Parathyroid adenoma (tissue), 2 donors: ENCODE measurements around the gene DOCK4.

Source experiments
- H2AFZ ChIP-seq: fragments of 300-600 bp; sonication (generic); one replicate; pipeline ENCODE4 v1.7.0; 2017; ENCODE audit warnings: antibody characterized with exemption, mild to moderate bottlenecking
- H3K27ac ChIP-seq: fragments of 300-600 bp; sonication (generic); one replicate; pipeline ENCODE4 v1.7.0; 2017
- H3K27me3 ChIP-seq: fragments of 300-600 bp; sonication (generic); one replicate; pipeline ENCODE4 v1.7.0; 2017; ENCODE audit warnings: low read length; ENCODE audit not compliant: control insufficient read depth, insufficient read depth
- H3K36me3 ChIP-seq: fragments of 300-600 bp; sonication (generic); one replicate; pipeline ENCODE4 v1.7.0; 2017; ENCODE audit warnings: low read length; ENCODE audit not compliant: control insufficient read depth, insufficient read depth
- H3K4me1 ChIP-seq: fragments of 300-600 bp; sonication (generic); one replicate; pipeline ENCODE4 v1.7.0; 2017; ENCODE audit warnings: control low read depth
- H3K4me2 ChIP-seq: fragments of 300-600 bp; sonication (generic); one replicate; pipeline ENCODE4 v1.7.0; 2017; ENCODE audit warnings: low read length
- H3K4me3 ChIP-seq: fragments of 300-600 bp; sonication (generic); one replicate; pipeline ENCODE4 v1.7.0; 2017; ENCODE audit warnings: low read depth, low read length
- H3K79me2 ChIP-seq: fragments of 300-600 bp; sonication (generic); one replicate; pipeline ENCODE4 v1.7.0; 2017; ENCODE audit warnings: control low read depth
- H3K9ac ChIP-seq: fragments of 300-600 bp; sonication (generic); one replicate; pipeline ENCODE4 v1.7.0; 2017; ENCODE audit warnings: mild to moderate bottlenecking
- H3K9me3 ChIP-seq: fragments of 300-600 bp; sonication (generic); one replicate; pipeline ENCODE4 v1.7.0; 2017; ENCODE audit warnings: low read length; ENCODE audit not compliant: control insufficient read depth
- TF ChIP-seq, protein P1 (sequence below): fragments of 300-600 bp; sonication (generic); IDR thresholded peaks from one replicate; pipeline ENCODE4 v1.7.0; 2017; ENCODE audit warnings: antibody characterized with exemption, mild to moderate bottlenecking
- donor health status: primary hyperparathyroidism.

The DOCK4 gene

DNA sequence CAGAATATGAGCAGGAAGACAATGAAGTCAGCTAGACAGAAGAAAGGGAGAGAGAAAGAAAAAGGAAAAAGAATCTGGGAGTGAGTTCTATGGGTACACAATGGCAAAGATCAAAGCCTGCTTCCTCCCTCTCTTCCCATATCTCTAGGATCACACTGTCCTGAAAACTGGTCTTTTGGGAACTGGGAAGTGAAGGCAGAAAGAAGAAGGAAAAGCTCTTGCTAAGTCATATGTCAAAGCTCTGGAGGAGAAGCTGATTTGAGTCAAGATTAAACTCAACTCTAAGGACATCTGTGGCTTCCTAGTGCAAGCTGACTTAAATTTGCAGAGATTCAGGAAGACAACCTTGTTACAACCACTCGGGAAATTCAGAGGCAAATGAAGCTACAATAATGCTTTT is 147.5 kb downstream of the DOCK4 start:
- Histone ChIP-seq H3K79me2 (no peaks in the 10 kb centered on the region), H3K36me3 (no peaks in the 10 kb centered on the region), H3K4me1 (no peaks in the 10 kb centered on the region), H3K27me3 (no peaks in the 10 kb centered on the region), H3K9me3 (no peaks in the 10 kb centered on the region), H3K4me3 (no peak overlapping the region), H3K4me2 (no peak overlapping the region), H3K9ac (no peak overlapping the region), H3K27ac (no peak overlapping the region), H2AFZ (no peak overlapping the region)
- TF ChIP-seq, protein P1, sequence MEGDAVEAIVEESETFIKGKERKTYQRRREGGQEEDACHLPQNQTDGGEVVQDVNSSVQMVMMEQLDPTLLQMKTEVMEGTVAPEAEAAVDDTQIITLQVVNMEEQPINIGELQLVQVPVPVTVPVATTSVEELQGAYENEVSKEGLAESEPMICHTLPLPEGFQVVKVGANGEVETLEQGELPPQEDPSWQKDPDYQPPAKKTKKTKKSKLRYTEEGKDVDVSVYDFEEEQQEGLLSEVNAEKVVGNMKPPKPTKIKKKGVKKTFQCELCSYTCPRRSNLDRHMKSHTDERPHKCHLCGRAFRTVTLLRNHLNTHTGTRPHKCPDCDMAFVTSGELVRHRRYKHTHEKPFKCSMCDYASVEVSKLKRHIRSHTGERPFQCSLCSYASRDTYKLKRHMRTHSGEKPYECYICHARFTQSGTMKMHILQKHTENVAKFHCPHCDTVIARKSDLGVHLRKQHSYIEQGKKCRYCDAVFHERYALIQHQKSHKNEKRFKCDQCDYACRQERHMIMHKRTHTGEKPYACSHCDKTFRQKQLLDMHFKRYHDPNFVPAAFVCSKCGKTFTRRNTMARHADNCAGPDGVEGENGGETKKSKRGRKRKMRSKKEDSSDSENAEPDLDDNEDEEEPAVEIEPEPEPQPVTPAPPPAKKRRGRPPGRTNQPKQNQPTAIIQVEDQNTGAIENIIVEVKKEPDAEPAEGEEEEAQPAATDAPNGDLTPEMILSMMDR: no peak

GRCh38 chr7:112056409-112056808 is 149.8 kb downstream of the DOCK4 start:
- no peak overlapping the region for H3K27ac ChIP-seq
- no peak overlapping the region for H3K9ac ChIP-seq
- H3K9me3 ChIP-seq: no peaks in the 10 kb centered on the region
- no peak overlapping the region for H2AFZ ChIP-seq
- H3K4me1 ChIP-seq: no peaks in the 10 kb centered on the region
- no peaks in the 10 kb centered on the region for H3K79me2 ChIP-seq
- no peak overlapping the region for H3K4me2 ChIP-seq
- TF ChIP-seq, protein P1: no peak
- no peaks in the 10 kb centered on the region for H3K36me3 ChIP-seq
- no peak overlapping the region for H3K4me3 ChIP-seq
- H3K27me3 ChIP-seq: no peaks in the 10 kb centered on the region

DNA sequence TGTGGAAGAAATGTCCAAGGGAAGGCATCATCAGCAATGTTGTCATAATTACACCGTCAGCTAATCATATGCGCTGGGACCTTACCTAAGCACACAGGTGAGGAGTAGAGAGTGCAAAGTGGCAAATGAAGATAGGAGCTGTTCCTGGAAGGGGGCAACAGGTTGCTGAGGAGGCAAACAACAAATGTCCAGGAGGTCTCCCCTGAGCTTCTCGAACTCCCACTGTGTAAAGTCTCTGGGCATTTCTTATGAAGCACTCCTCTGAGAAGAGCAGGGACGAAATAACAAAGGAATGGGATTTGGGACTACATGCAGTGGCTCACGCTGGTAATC is 152.5 kb downstream of the DOCK4 start:
- Histone ChIP-seq H3K4me3 (no peak overlapping the region), H3K4me2 (no peak overlapping the region), H3K27me3 (no peaks in the 10 kb centered on the region), H3K36me3 (no peaks in the 10 kb centered on the region), H3K9me3 (no peaks in the 10 kb centered on the region), H2AFZ (no peak overlapping the region), H3K79me2 (no peaks in the 10 kb centered on the region), H3K9ac (no peak overlapping the region), H3K27ac (no peak overlapping the region), H3K4me1 (no peaks in the 10 kb centered on the region)
- TF ChIP-seq, protein P1: no peak

- Histone ChIP-seq H3K79me2 (no peaks in the 10 kb centered on the region), H3K4me2 (no peak overlapping the region), H3K4me3 (no peak overlapping the region), H3K27ac (no peak overlapping the region), H3K4me1 (no peaks in the 10 kb centered on the region), H3K27me3 (no peaks in the 10 kb centered on the region), H2AFZ (no peak overlapping the region), H3K36me3 (no peaks in the 10 kb centered on the region), H3K9me3 (no peaks in the 10 kb centered on the region), H3K9ac (no peak overlapping the region)
- TF ChIP-seq, protein P1: no peak
Measured at GRCh38 chr7:112052993-112053736, 153.0 kb downstream of the DOCK4 start.

DNA sequence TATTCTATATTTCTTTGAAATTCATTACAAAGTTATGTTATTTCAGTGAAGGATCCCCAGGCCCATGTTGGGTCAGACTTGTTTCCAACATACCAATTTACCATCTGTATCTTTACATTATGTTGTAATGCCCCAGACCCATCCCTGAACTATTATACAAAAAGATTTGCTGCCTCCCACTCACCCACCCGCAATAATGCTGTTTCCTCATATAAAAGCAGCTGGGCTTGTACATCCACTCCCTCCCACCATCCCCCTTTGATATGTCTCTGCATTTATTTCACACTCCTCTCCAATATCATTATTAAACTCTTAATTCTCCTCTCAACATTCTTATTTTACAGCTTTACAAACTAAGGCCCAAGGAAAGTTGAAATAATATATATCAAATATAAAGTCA is 153.7 kb downstream of the DOCK4 start:
- Histone ChIP-seq H3K4me2 (no peak overlapping the region), H3K4me1 (no peaks in the 10 kb centered on the region)

More for the DNA sequence above, 153.7 kb downstream of the DOCK4 start:
- Histone ChIP-seq H3K79me2 (no peaks in the 10 kb centered on the region), H3K27ac (no peak overlapping the region), H3K4me3 (no peak overlapping the region), H3K27me3 (no peaks in the 10 kb centered on the region), H2AFZ (no peak overlapping the region), H3K9ac (no peak overlapping the region), H3K9me3 (no peaks in the 10 kb centered on the region), H3K36me3 (no peaks in the 10 kb centered on the region)
- TF ChIP-seq, protein P1: no peak
